ENCODE data around the gene SYT3. TPM values are rescaled to one million over a fixed set of nuclear protein-coding genes. Genes with fewer than 3 reads are reported as not detected.

SYT3 gene
- polyA plus RNA-seq, 1 donor (not counting 4 experiments of a cell fraction or from before 2014, with no cell fraction given): not detected

DNA sequence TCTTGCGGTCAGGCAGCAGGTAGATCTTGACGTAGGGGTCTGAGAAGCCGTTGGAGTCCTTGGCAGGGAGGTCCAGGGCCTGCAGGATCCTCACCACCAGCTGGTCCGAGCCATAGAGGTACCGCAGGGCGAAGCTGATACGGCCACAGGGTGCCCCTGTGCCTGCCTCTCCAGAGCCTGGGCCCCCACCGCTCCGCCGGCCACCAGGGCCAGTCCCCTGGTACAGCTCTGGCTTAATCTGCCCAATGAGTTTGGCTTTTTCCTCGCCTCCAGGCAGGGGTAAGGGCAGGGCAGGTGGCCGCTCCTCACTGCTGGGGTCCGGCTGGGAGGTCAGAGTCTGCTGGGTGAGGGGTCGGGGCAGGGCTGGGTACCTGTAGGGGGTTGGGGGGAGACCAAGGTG is 9.9 kb downstream of the SYT3 start:
- Histone ChIP-seq H3K4me2 (ENCODE audit: control insufficient read depth, extremely low read depth, insufficient read depth, low read depth, low read length) (no peak overlapping the region), H4K20me1 (ENCODE audit: control insufficient read depth, extremely low read depth, insufficient read depth, low read length) (no peaks in the 10 kb centered on the region), H3K9me1 (ENCODE audit: control insufficient read depth, extremely low read depth, insufficient read depth, low read length) (no peaks in the 10 kb centered on the region), H3K4me3 (ENCODE audit: control insufficient read depth in 2 of 3, extremely low read depth in 1 of 3, insufficient read depth in 2 of 3, low read depth in 1 of 3, low read length in 3 of 3) (no peak overlapping the region), H3K9me3 (ENCODE audit: control insufficient read depth, low read depth, low read length) (peaks cover 7% of the 10 kb centered on the region), H3K36me3 (ENCODE audit: control insufficient read depth in 2 of 2, extremely low read depth in 1 of 2, insufficient read depth in 2 of 2, low read length in 2 of 2) (no peaks in the 10 kb centered on the region), H3K79me2 (ENCODE audit: control insufficient read depth, insufficient read depth, low read length) (no peaks in the 10 kb centered on the region), H3K4me1 (ENCODE audit: control insufficient read depth, extremely low read depth, insufficient read depth, low read length) (no peaks in the 10 kb centered on the region), H3K27me3 (ENCODE audit: control insufficient read depth, extremely low read depth, insufficient read depth, low read length) (no peaks in the 10 kb centered on the region), H3K9ac (ENCODE audit: control insufficient read depth, extremely low read depth, insufficient read depth, low read length) (no peak overlapping the region), H2AFZ (ENCODE audit: control insufficient read depth, low read length) (no peak overlapping the region), H3K27ac (ENCODE audit: control insufficient read depth, insufficient read depth, low read length) (no peak overlapping the region)
- FAIRE-seq: no peak
- no peak for DNase-seq (ENCODE audit: low read depth, low spot score)
- TF ChIP-seq EZH2 (IDR thresholded peaks at IDR 0.05; ENCODE audit: low read length): no peak
- TF ChIP-seq, protein P1, sequence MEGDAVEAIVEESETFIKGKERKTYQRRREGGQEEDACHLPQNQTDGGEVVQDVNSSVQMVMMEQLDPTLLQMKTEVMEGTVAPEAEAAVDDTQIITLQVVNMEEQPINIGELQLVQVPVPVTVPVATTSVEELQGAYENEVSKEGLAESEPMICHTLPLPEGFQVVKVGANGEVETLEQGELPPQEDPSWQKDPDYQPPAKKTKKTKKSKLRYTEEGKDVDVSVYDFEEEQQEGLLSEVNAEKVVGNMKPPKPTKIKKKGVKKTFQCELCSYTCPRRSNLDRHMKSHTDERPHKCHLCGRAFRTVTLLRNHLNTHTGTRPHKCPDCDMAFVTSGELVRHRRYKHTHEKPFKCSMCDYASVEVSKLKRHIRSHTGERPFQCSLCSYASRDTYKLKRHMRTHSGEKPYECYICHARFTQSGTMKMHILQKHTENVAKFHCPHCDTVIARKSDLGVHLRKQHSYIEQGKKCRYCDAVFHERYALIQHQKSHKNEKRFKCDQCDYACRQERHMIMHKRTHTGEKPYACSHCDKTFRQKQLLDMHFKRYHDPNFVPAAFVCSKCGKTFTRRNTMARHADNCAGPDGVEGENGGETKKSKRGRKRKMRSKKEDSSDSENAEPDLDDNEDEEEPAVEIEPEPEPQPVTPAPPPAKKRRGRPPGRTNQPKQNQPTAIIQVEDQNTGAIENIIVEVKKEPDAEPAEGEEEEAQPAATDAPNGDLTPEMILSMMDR (optimal IDR thresholded peaks at IDR 0.05 in 1 of 3, IDR thresholded peaks at IDR 0.05 in 1 of 3, conservative IDR thresholded peaks at IDR 0.05 in 1 of 3; ENCODE audit: extremely low read depth in 1 of 3, insufficient read depth in 2 of 3, low read length in 3 of 3): no peak
- dilution Hi-C loops (cut with MboI; ENCODE audit: extremely low pct_ligation_motif_present, low sequenced_read_pairs): no loop called here

DNA sequence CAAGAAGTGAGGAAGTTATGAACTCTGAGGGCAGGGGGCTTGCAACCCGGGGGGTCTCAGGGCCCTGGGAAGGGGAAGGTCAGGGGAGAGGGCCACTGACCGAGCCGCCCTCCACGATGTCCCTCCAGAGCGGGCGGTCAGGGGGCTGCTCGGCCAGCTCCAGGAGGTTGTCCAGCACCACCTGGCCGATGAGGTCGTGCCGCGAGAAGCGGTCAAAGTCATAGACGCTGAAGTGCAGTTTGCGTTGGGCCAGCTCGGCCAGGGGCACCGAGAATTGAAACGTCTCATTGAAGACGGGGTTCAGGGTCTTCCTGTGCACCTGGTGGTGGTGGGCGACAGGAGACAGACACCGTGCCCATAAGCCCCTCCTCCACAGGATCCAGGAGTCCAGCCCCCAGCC is 10.5 kb downstream of the SYT3 start:
- Histone ChIP-seq H3K36me3 (ENCODE audit: control insufficient read depth in 2 of 2, extremely low read depth in 1 of 2, insufficient read depth in 2 of 2, low read length in 2 of 2) (no peaks in the 10 kb centered on the region), H3K9me1 (ENCODE audit: control insufficient read depth, extremely low read depth, insufficient read depth, low read length) (no peaks in the 10 kb centered on the region), H3K79me2 (ENCODE audit: control insufficient read depth, insufficient read depth, low read length) (no peaks in the 10 kb centered on the region), H3K4me2 (ENCODE audit: control insufficient read depth, extremely low read depth, insufficient read depth, low read depth, low read length) (no peak overlapping the region), H2AFZ (ENCODE audit: control insufficient read depth, low read length) (no peak overlapping the region), H3K4me1 (ENCODE audit: control insufficient read depth, extremely low read depth, insufficient read depth, low read length) (no peaks in the 10 kb centered on the region), H3K4me3 (ENCODE audit: control insufficient read depth in 2 of 3, extremely low read depth in 1 of 3, insufficient read depth in 2 of 3, low read depth in 1 of 3, low read length in 3 of 3) (no peak overlapping the region), H3K27me3 (ENCODE audit: control insufficient read depth, extremely low read depth, insufficient read depth, low read length) (no peaks in the 10 kb centered on the region), H4K20me1 (ENCODE audit: control insufficient read depth, extremely low read depth, insufficient read depth, low read length) (no peaks in the 10 kb centered on the region), H3K27ac (ENCODE audit: control insufficient read depth, insufficient read depth, low read length) (no peak overlapping the region), H3K9ac (ENCODE audit: control insufficient read depth, extremely low read depth, insufficient read depth, low read length) (no peak overlapping the region), H3K9me3 (ENCODE audit: control insufficient read depth, low read depth, low read length) (peaks cover 6% of the 10 kb centered on the region)
- DNase-seq (ENCODE audit: low read depth, low spot score) (no peak), FAIRE-seq (no peak)
- TF ChIP-seq, protein P1 (optimal IDR thresholded peaks at IDR 0.05 in 1 of 3, IDR thresholded peaks at IDR 0.05 in 1 of 3, conservative IDR thresholded peaks at IDR 0.05 in 1 of 3; ENCODE audit: extremely low read depth in 1 of 3, insufficient read depth in 2 of 3, low read length in 3 of 3): no peak
- no peak for TF ChIP-seq EZH2 (IDR thresholded peaks at IDR 0.05; ENCODE audit: low read length)
- dilution Hi-C loops (cut with MboI; ENCODE audit: extremely low pct_ligation_motif_present, low sequenced_read_pairs): no loop called here
